Measurements from ENCODE around the gene ERG28.

- no peak for TF ChIP-seq ZBTB33 (IDR thresholded peaks at IDR 0.05)
- TF ChIP-seq JUND (IDR thresholded peaks at IDR 0.05) = no peak
- no peak for TF ChIP-seq RAD21 (IDR thresholded peaks at IDR 0.05)
- TF ChIP-seq CTCF (IDR thresholded peaks at IDR 0.05; ENCODE audit: low read depth, low read length, missing input control) = no peak
- no peak for TF ChIP-seq TAF1 (conservative IDR thresholded peaks at IDR 0.05)
- no peak for TF ChIP-seq FOXA1 (IDR thresholded peaks at IDR 0.05)
- TF ChIP-seq NR2F2 (IDR thresholded peaks at IDR 0.05) = no peak
- TF ChIP-seq ATF3 (IDR thresholded peaks at IDR 0.05) = no peak
- TF ChIP-seq GABPA (IDR thresholded peaks at IDR 0.05 in 1 of 2, conservative IDR thresholded peaks at IDR 0.05 in 1 of 2) = no peak
- no peak for TF ChIP-seq MAX (IDR thresholded peaks at IDR 0.05)
Measured at GRCh38 chr14:75658957-75659356, 1.7 kb downstream of the ERG28 start.

All from liver (tissue), 3 donors.